Measurements from ENCODE around the gene SNRNP200. TPM values are rescaled to one million over a fixed set of nuclear protein-coding genes. Genes with fewer than 3 reads are reported as not detected.

The SNRNP200 gene
- total and polyA plus RNA-seq, 2 donors (not counting 1 experiment from before 2014, with no cell fraction given), result 211 to 216 TPM

GRCh38 chr2:96324721-96325040 lies 19.3 kb upstream of the SNRNP200 start:
- intact Hi-C loops (cut with micrococcal nuclease), result loop anchor here (1.0 to 10.0 kb wide), 4 partner anchors 11 to 310 kb away; partner anchors contain the start of genes ARID5A, CIAO1, KANSL3 and NCAPH
- peak overlapping the region in 4 of 5 experiments; percentile 57 to 81 (median 73) for H3K4me3 ChIP-seq (ENCODE audit: control extremely low read depth in 1 of 5, extremely low read depth in 1 of 5, insufficient read depth in 1 of 5, low read depth in 2 of 5, low read length in 4 of 5)
- DNase-seq (peak; percentile 47), ATAC-seq (ENCODE audit: low read depth) (no peak)
- no peaks in the 10 kb centered on the region for H4K20me1 ChIP-seq (ENCODE audit: control insufficient read depth, insufficient read depth, low read length, poor library complexity, severe bottlenecking)
- Mint-ChIP-seq H3K9me3 (ENCODE audit: insufficient read depth) (no peaks in the 10 kb centered on the region), H3K4me3 (peak overlapping the region; percentile 95), H3K4me1 (peaks cover 36% of the 10 kb centered on the region), H3K27me3 (no peaks in the 10 kb centered on the region), H3K27ac (peak overlapping the region; percentile 82)
- ChIA-PET CTCF (interaction anchor here (0.9 to 1.6 kb wide), 2 partner anchors 12 to 20 kb away, joined by 4 to 6 read pairs; no protein-coding TSS in a partner anchor), POLR2A (interaction anchor here (1.9 to 2.5 kb wide), 2 partner anchors 11 to 19 kb away, joined by 7 to 16 read pairs; partner anchors contain the start of genes NCAPH and SNRNP200)
- WGBS (ENCODE audit: insufficient coverage), result 3% methylated on average over 5 of the region's 6 CpGs
- H3K79me2 ChIP-seq (ENCODE audit: control insufficient read depth, insufficient read depth, low read length), result peaks cover 5% of the 10 kb centered on the region
- peaks cover 27 to 40% of the 10 kb centered on the region in 2 donors for H3K4me1 ChIP-seq (ENCODE audit: control insufficient read depth in 2 of 2, insufficient read depth in 2 of 2, low read length in 2 of 2)
- peak overlapping the region; percentile 74 for H3K9ac ChIP-seq (ENCODE audit: low read length)
- no peak for TF ChIP-seq CTCF (IDR thresholded peaks at IDR 0.05)
- TF ChIP-seq EZH2 (IDR thresholded peaks at IDR 0.05; ENCODE audit: borderline replicate concordance, insufficient read depth, low read depth, low read length, poor library complexity, severe bottlenecking), result no peak
- peak overlapping the region in 1 of 2 donors; percentile 47 for H3K27ac ChIP-seq (ENCODE audit: low read length in 2 of 2)
- peak overlapping the region; percentile 86 for H2AFZ ChIP-seq (ENCODE audit: insufficient read depth, low read depth, low read length, poor library complexity, severe bottlenecking)
- H3K9me3 ChIP-seq (ENCODE audit: control extremely low read depth in 1 of 3, control insufficient read depth in 2 of 3, insufficient read depth in 1 of 3, low read length in 2 of 3), result no peaks in the 10 kb centered on the region
- H3K4me2 ChIP-seq (replicated peaks; ENCODE audit: low read depth, low read length, poor library complexity, severe bottlenecking), result peak overlapping the region; percentile 88
- H3K27me3 ChIP-seq (replicated peaks in 1 of 4; ENCODE audit: control extremely low read depth in 1 of 4, control insufficient read depth in 3 of 4, insufficient read depth in 4 of 4, low read length in 3 of 4), result no peaks in the 10 kb centered on the region
- H3K36me3 ChIP-seq (replicated peaks in 1 of 2; ENCODE audit: control extremely low read depth in 1 of 2, control insufficient read depth in 1 of 2, extremely low read depth in 1 of 2, insufficient read depth in 2 of 2, low read length in 1 of 2), result no peaks in the 10 kb centered on the region

GRCh38 chr2:96323849-96324248 lies 18.5 kb upstream of the SNRNP200 start:
- DNase-seq (no peak), ATAC-seq (ENCODE audit: low read depth) (no peak)
- H3K4me1 ChIP-seq (ENCODE audit: control insufficient read depth in 2 of 2, insufficient read depth in 2 of 2, low read length in 2 of 2), result peaks cover 31 to 47% of the 10 kb centered on the region in 2 donors
- Mint-ChIP-seq H3K27ac (no peak overlapping the region), H3K27me3 (no peaks in the 10 kb centered on the region), H3K4me3 (peak overlapping the region; percentile 37), H3K4me1 (peaks cover 42% of the 10 kb centered on the region), H3K9me3 (ENCODE audit: insufficient read depth) (no peaks in the 10 kb centered on the region)
- no peak overlapping the region for H3K27ac ChIP-seq (ENCODE audit: low read length in 2 of 2)
- ChIA-PET POLR2A (interaction anchor here (1.0 to 2.5 kb wide), 3 partner anchors 11 to 20 kb away, joined by 3 to 16 read pairs (median 7); partner anchors contain the start of genes NCAPH and SNRNP200), CTCF (interaction anchor here (1.4 to 1.6 kb wide), 2 partner anchors 21 to 185 kb away, joined by 3 to 6 read pairs; no protein-coding TSS in a partner anchor)
- TF ChIP-seq EZH2 (IDR thresholded peaks at IDR 0.05; ENCODE audit: borderline replicate concordance, insufficient read depth, low read depth, low read length, poor library complexity, severe bottlenecking), result no peak
- no peak for TF ChIP-seq CTCF (IDR thresholded peaks at IDR 0.05)
- no peak overlapping the region for H2AFZ ChIP-seq (ENCODE audit: insufficient read depth, low read depth, low read length, poor library complexity, severe bottlenecking)
- peaks cover 5% of the 10 kb centered on the region for H3K79me2 ChIP-seq (ENCODE audit: control insufficient read depth, insufficient read depth, low read length)
- no peaks in the 10 kb centered on the region for H3K36me3 ChIP-seq (replicated peaks in 1 of 2; ENCODE audit: control extremely low read depth in 1 of 2, control insufficient read depth in 1 of 2, extremely low read depth in 1 of 2, insufficient read depth in 2 of 2, low read length in 1 of 2)
- no CpG with 5 or more reads among the region's 1 CpG for WGBS (ENCODE audit: insufficient coverage)
- no peaks in the 10 kb centered on the region for H3K9me3 ChIP-seq (ENCODE audit: control extremely low read depth in 1 of 3, control insufficient read depth in 2 of 3, insufficient read depth in 1 of 3, low read length in 2 of 3)
- no peaks in the 10 kb centered on the region for H3K27me3 ChIP-seq (replicated peaks in 1 of 4; ENCODE audit: control extremely low read depth in 1 of 4, control insufficient read depth in 3 of 4, insufficient read depth in 4 of 4, low read length in 3 of 4)
- intact Hi-C loops (cut with micrococcal nuclease), result loop anchor here (10.0 kb wide), 2 partner anchors 211 to 311 kb away; partner anchors contain the start of genes ARID5A and KANSL3
- H3K4me2 ChIP-seq (replicated peaks; ENCODE audit: low read depth, low read length, poor library complexity, severe bottlenecking), result no peak overlapping the region
- H3K9ac ChIP-seq (ENCODE audit: low read length), result no peak overlapping the region
- no peak overlapping the region for H3K4me3 ChIP-seq (ENCODE audit: control extremely low read depth in 1 of 5, extremely low read depth in 1 of 5, insufficient read depth in 1 of 5, low read depth in 2 of 5, low read length in 4 of 5)
- H4K20me1 ChIP-seq (ENCODE audit: control insufficient read depth, insufficient read depth, low read length, poor library complexity, severe bottlenecking), result no peaks in the 10 kb centered on the region
